ENCODE data around the gene GARIN5A. TPM values are rescaled to one million over a fixed set of nuclear protein-coding genes. Genes with fewer than 3 reads are reported as not detected.

Gene GARIN5A
- total RNA-seq, 4 donors from 2014 or later = 1.1 TPM; not detected in 3

- TF ChIP-seq CTCF (IDR thresholded peaks at IDR 0.05) = no peak
- ATAC-seq (ENCODE audit: low FRiP score) (no peak), DNase-seq (ENCODE audit: low spot score) (no peak)
Observed at GRCh38 chr19:50480281-50481111, 3.8 kb upstream of the GARIN5A start.

- ATAC-seq (ENCODE audit: low FRiP score) (no peak), DNase-seq (ENCODE audit: low spot score) (no peak)
- no peak for TF ChIP-seq CTCF (IDR thresholded peaks at IDR 0.05)
Observed at GRCh38 chr19:50479761-50480251, 3.2 kb upstream of the GARIN5A start.

- DNase-seq (ENCODE audit: low spot score) = no peak
- TF ChIP-seq CTCF (IDR thresholded peaks at IDR 0.05) = no peak
- ATAC-seq (ENCODE audit: low FRiP score) = no peak
Observed at GRCh38 chr19:50478901-50479715, 2.5 kb upstream of the GARIN5A start.

- no peak for TF ChIP-seq CTCF (IDR thresholded peaks at IDR 0.05)
- ATAC-seq (ENCODE audit: low FRiP score) (no peak), DNase-seq (ENCODE audit: low spot score) (no peak)
Observed at GRCh38 chr19:50477751-50478515, 1.3 kb upstream of the GARIN5A start.

- ATAC-seq (ENCODE audit: low FRiP score) (no peak), DNase-seq (ENCODE audit: low spot score) (no peak)
- no peak for TF ChIP-seq CTCF (IDR thresholded peaks at IDR 0.05)
Observed at GRCh38 chr19:50476907-50477238, 225 bp upstream of the GARIN5A start.

GRCh38 chr19:50475736-50476223, 868 bp downstream of the GARIN5A start:
- no peak for ATAC-seq (ENCODE audit: low FRiP score)
- no peak for TF ChIP-seq CTCF (IDR thresholded peaks at IDR 0.05)
- no peak for DNase-seq (ENCODE audit: low spot score)
